Body of pancreas (tissue), 4 donors: ENCODE measurements around the gene SPIRE1. TPM values are rescaled to one million over a fixed set of nuclear protein-coding genes. Genes with fewer than 3 reads are reported as not detected.

Experiments
- ATAC-seq: fragments of 150-250 bp; one replicate; pipeline ENCODE4 v1.9.1; 2016
- DNase-seq, 4 donors: peaks; one replicate each; pipeline ENCODE4 v3.0.0-alpha.2; 2019
- H3K27ac ChIP-seq, 4 donors: fragments of 200-600 bp; sonication (generic); 1 replicate in 3 of 4; 2 replicates in 1 of 4; pipeline versions ENCODE4 v1.5.1 to v1.6.1; 2016 to 2019; ENCODE audit warnings: mild to moderate bottlenecking in 1 of 4, mixed read lengths in 1 of 4, moderate library complexity in 1 of 4
- H3K27me3 ChIP-seq, 2 donors: fragments of 200-600 bp; sonication (generic); one replicate each; pipeline ENCODE4 v1.6.0; 2016; ENCODE audit warnings: mild to moderate bottlenecking in 1 of 2
- H3K36me3 ChIP-seq, 2 donors: fragments of 200-600 bp; sonication (generic); replicated peaks in 1 of 2; 2 replicates each; pipeline ENCODE4 v1.5.1; 2016; ENCODE audit warnings: low read depth in 2 of 2; ENCODE audit not compliant: insufficient read depth in 1 of 2
- H3K4me1 ChIP-seq: fragments of 200-600 bp; sonication (generic); one replicate; pipeline ENCODE4 v1.6.0; 2016
- H3K4me3 ChIP-seq, 2 donors: fragments of 200-600 bp; sonication (generic); 1 replicate in 1 of 2; 2 replicates in 1 of 2; pipeline ENCODE4 v1.5.1; 2016 to 2019
- H3K9me3 ChIP-seq, 3 donors: fragments of 200-600 bp; sonication (generic); 1 replicate in 2 of 3; 2 replicates in 1 of 3; pipeline ENCODE4 v1.5.1; 2016
- POLR2A ChIP-seq, 3 donors: fragments of 450-650 bp; IDR thresholded peaks; one replicate each; pipeline ENCODE4 v1.6.1; 2016; ENCODE audit warnings: antibody characterized with exemption in 3 of 3, mild to moderate bottlenecking in 2 of 3
- WGBS, 2 donors: methylation state at CpG; one replicate each; pipeline ENCODE4 v1.1.5; 2017; 5-methylcytosine and 5-hydroxymethylcytosine counted together
- intact Hi-C: fragments of 100-400 bp; cut with DNase I; formaldehyde crosslinking; loops from one replicate; pipeline ENCODE4 v1.15.1; 2023
- total RNA-seq, 2 donors: library from RNA; depleted of rRNA; stranded (reverse); fragments of >200 nt; gene quantifications; one replicate each; pipeline ENCODE4 v1.1.0, GENCODE V29; 2016
- TF ChIP-seq, protein P1 (sequence below), 7 experiments: fragments of 450-650 bp in 4 of 7; fragments of 200-600 bp in 3 of 7; sonication (generic) in 3 of 7; IDR thresholded peaks; one replicate each; pipeline ENCODE4 v1.5.1; 2016 to 2019; ENCODE audit warnings: antibody characterized with exemption in 7 of 7

Gene SPIRE1
- total RNA-seq, 2 donors from 2014 or later = 8.2 to 15.0 TPM

DNA sequence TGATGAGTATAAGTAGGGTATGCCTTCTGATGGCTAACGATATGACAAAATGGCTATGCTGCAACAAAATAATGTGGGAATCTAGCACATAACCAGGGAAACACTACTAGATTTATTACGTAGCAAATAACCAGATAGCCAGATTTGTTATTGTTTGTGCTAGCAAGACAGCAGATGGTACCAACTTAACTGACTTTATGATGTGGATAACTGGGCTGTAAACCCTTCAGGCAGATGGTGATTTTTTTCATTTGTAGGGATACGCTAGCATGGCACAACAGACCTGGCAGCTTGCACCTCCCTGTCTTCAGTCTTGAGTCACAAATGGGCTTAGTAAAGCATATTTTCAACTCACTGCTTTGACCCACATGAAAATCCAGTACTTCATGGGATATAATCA lies 201.5 kb downstream of the SPIRE1 start:
- no peak for DNase-seq
- Histone ChIP-seq H3K36me3 (peaks cover 0 to 6% of the 10 kb centered on the region in 2 donors), H3K27ac (no peak overlapping the region), H3K4me3 (no peak overlapping the region), H3K9me3 (no peaks in the 10 kb centered on the region), H3K27me3 (no peaks in the 10 kb centered on the region), H3K4me1 (no peaks in the 10 kb centered on the region)
- TF ChIP-seq POLR2A (IDR thresholded peaks at IDR 0.05) = no peak
- TF ChIP-seq, protein P1, sequence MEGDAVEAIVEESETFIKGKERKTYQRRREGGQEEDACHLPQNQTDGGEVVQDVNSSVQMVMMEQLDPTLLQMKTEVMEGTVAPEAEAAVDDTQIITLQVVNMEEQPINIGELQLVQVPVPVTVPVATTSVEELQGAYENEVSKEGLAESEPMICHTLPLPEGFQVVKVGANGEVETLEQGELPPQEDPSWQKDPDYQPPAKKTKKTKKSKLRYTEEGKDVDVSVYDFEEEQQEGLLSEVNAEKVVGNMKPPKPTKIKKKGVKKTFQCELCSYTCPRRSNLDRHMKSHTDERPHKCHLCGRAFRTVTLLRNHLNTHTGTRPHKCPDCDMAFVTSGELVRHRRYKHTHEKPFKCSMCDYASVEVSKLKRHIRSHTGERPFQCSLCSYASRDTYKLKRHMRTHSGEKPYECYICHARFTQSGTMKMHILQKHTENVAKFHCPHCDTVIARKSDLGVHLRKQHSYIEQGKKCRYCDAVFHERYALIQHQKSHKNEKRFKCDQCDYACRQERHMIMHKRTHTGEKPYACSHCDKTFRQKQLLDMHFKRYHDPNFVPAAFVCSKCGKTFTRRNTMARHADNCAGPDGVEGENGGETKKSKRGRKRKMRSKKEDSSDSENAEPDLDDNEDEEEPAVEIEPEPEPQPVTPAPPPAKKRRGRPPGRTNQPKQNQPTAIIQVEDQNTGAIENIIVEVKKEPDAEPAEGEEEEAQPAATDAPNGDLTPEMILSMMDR (IDR thresholded peaks at IDR 0.05) = no peak
- WGBS, 2 donors = 94 to 100% methylated on average over 3 of the region's 3 CpGs
- no peak for ATAC-seq
- intact Hi-C loops = no loop called here

DNA sequence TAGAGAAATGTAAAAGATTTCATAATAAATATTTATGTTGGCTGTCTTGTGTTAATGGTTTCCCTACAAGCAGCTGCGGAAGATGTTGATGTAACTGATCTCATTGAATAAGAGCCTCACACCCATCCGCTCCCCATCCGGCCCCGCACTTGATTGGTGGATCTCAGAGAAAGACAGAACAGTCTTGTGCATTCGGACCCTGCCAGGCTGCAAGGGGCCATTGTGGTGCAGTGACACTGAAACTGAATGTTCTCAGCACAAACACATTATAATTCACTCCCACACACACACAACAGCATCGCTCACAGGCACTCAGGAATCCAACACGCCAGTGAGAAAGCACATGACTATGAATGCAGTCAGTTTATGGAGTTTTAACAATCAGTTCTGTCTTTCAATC lies 202.4 kb downstream of the SPIRE1 start:
- no peak overlapping the region for H3K27ac ChIP-seq
- H3K4me3 ChIP-seq = no peak overlapping the region
- intact Hi-C loops = no loop called here
- H3K9me3 ChIP-seq = no peaks in the 10 kb centered on the region
- peaks cover 0 to 4% of the 10 kb centered on the region in 2 donors for H3K36me3 ChIP-seq
- no peaks in the 10 kb centered on the region for H3K27me3 ChIP-seq
- DNase-seq = no peak
- no peaks in the 10 kb centered on the region for H3K4me1 ChIP-seq
- WGBS, 2 donors = 93 to 97% methylated on average over 7 of the region's 7 CpGs
- ATAC-seq = no peak
- TF ChIP-seq, protein P1 (IDR thresholded peaks at IDR 0.05) = no peak
- no peak for TF ChIP-seq POLR2A (IDR thresholded peaks at IDR 0.05)

DNA sequence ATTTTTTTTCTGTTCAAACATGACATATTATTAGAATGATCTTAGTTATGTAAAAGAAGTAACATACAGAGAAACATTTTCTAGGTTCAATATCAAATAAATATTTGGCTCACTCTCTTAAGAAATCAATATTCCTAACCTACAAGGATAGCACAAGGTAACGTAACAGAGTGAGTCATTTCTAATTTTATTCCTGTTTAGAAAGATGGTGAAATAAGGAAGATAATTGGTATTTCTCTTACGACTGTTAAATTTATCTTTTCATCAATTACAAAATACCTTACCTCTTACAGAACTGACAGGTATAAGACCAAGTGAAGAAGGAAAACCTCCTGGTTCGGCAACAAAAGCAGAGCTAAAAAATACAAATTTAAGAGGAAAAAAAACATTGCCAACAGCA lies 205.1 kb downstream of the SPIRE1 start:
- DNase-seq (no peak), ATAC-seq (no peak)
- intact Hi-C loops = no loop called here
- no peaks in the 10 kb centered on the region for H3K27me3 ChIP-seq
- no peaks in the 10 kb centered on the region for H3K4me1 ChIP-seq
- H3K36me3 ChIP-seq = peaks cover 0 to 7% of the 10 kb centered on the region in 2 donors
- no peaks in the 10 kb centered on the region for H3K9me3 ChIP-seq
- no peak overlapping the region for H3K27ac ChIP-seq
- H3K4me3 ChIP-seq = no peak overlapping the region
- TF ChIP-seq, protein P1 (IDR thresholded peaks at IDR 0.05) = no peak
- TF ChIP-seq POLR2A (IDR thresholded peaks at IDR 0.05) = no peak
- 64 to 65% methylated on average over 3 of the region's 3 CpGs for whole genome bisulfite sequencing, 2 donors

DNA sequence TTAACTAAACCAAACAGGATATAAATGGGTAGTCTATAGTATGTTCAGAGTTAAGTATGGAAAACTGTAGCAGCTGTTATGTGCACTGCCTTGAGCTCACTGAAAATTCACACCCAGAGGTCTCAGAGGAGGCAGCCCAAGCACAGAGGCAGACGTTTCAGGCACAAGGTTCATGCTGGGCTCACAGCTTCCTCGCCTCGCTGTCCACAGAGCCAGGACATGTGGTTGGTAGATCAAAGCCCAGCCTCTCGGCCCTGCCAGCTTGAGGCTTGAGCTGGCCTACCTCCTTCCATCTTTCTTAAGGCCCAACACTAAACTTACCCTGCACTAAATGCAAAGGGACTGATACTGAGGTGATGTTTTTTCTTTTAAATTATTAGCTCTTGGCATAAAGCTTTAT lies 206.5 kb downstream of the SPIRE1 start:
- Histone ChIP-seq H3K4me3 (no peak overlapping the region), H3K27ac (no peak overlapping the region), H3K9me3 (no peaks in the 10 kb centered on the region), H3K27me3 (no peaks in the 10 kb centered on the region), H3K36me3 (peaks cover 0 to 9% of the 10 kb centered on the region in 2 donors), H3K4me1 (no peaks in the 10 kb centered on the region)
- TF ChIP-seq, protein P1 (IDR thresholded peaks at IDR 0.05) = no peak
- TF ChIP-seq POLR2A (IDR thresholded peaks at IDR 0.05) = no peak
- ATAC-seq (no peak), DNase-seq (no peak)
- 78 to 79% methylated on average over 4 of the region's 4 CpGs for WGBS, 2 donors
- intact Hi-C loops = no loop called here

DNA sequence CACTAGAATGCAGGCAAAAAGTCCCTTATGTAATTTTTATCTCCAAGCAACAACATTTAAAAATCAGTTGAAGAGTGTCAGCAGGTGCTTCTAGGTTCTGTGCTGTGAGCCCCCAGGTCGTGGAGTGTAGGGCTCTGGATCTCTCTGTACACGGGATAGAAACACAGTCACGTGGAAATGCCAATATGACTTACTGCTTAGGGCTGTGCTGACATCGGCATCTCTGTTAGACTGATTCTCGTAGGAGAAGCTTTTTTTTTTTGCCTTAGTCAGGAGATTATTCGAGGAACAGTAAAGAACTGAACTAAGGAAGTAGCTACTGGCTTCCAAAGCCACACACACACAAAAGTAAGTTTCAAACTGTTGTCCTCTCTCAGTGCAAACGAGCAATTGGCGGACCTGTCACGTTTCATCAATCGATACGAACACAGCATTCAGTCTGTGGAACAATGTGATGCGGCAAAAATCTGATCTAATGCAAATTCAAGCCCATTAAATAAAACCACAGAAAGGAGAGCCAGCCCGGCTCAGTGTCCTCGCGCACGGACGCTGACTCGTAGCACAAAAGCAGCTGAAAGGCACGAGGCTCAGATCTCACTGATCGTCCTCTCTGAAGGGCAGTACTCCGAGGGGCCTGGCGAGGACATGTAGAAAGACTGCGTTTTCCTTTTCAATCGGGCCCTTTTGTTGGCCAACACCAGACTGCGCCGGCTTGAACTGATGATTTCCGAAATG lies 208.7 kb downstream of the SPIRE1 start:
- ATAC-seq (no peak), DNase-seq (peak in 1 of 4 donors; percentile 22)
- H3K9me3 ChIP-seq = peaks cover 0 to 2% (median 0%) of the 10 kb centered on the region in 3 donors
- TF ChIP-seq, protein P1 (IDR thresholded peaks at IDR 0.05) = no peak
- no peak for TF ChIP-seq POLR2A (IDR thresholded peaks at IDR 0.05)
- H3K36me3 ChIP-seq = peaks cover 0 to 9% of the 10 kb centered on the region in 2 donors
- intact Hi-C loops = no loop called here
- H3K27me3 ChIP-seq = no peaks in the 10 kb centered on the region
- WGBS, 2 donors = 88 to 93% methylated on average over 27 of the region's 27 CpGs
- no peak overlapping the region for H3K4me3 ChIP-seq
- no peaks in the 10 kb centered on the region for H3K4me1 ChIP-seq
- no peak overlapping the region for H3K27ac ChIP-seq
